GM18907 (cell line): ENCODE results near the gene UBE3D.
"Not testable (repeated sequence)": the region's sequence is repeated elsewhere in the genome, so short reads cannot be mapped to it uniquely, and the experiment has no call there.

ENCODE experiments used
- ATAC-seq: cut with Tn5 transposase; IDR thresholded peaks from one replicate; pipeline ENCODE4 v1.9.1; 2021; ENCODE audit warnings: mild to moderate bottlenecking, moderate library complexity; ENCODE audit not compliant: unreplicated experiment

The UBE3D gene

GRCh38 chr6:82878812-82879211 lies 186.8 kb downstream of the UBE3D start:
- no peak for ATAC-seq

GRCh38 chr6:82877213-82878195 lies 188.1 kb downstream of the UBE3D start:
- no peak for ATAC-seq

DNA sequence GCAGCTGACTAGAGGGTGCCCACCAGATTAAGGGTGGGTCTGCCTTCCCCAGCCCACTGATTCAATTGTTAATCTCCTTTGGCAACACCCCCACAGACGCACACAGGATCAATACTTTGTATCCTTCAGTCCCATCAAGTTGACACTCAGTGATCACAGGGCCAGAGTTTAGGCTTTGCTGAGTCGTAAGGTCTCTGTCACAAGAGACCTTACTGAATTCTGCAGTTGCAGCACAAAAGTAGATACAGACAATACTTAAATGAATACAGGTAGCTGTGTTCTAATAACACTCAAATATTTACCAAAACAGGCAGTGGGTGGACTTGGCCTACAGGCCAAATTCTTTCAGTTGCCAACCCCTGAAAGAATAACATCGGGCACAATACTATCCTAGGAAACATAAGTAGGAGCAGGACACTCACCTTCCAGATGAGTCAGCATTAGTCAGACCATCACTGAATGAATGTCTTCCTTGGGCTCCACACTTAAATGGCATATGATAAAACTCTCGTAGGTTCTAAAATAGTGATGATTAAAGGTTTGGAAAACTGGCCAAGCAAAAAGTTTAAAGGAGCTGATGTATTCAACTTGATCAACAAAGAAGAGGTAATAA lies 190.0 kb downstream of the UBE3D start:
- ATAC-seq, result no peak

- ATAC-seq, result no peak
Measured at GRCh38 chr6:82874867-82875266, 190.8 kb downstream of the UBE3D start.

- ATAC-seq, result no peak
Measured at GRCh38 chr6:82872185-82872584, 193.5 kb downstream of the UBE3D start.

- ATAC-seq, result no peak
Measured at GRCh38 chr6:82870582-82871172, 195.0 kb downstream of the UBE3D start.

GRCh38 chr6:82869493-82869892 lies 196.1 kb downstream of the UBE3D start:
- no peak for ATAC-seq

- ATAC-seq, result no peak
Measured at GRCh38 chr6:82867946-82868345, 197.7 kb downstream of the UBE3D start.

- no peak for ATAC-seq
Measured at GRCh38 chr6:82866446-82866845, 199.2 kb downstream of the UBE3D start.

DNA sequence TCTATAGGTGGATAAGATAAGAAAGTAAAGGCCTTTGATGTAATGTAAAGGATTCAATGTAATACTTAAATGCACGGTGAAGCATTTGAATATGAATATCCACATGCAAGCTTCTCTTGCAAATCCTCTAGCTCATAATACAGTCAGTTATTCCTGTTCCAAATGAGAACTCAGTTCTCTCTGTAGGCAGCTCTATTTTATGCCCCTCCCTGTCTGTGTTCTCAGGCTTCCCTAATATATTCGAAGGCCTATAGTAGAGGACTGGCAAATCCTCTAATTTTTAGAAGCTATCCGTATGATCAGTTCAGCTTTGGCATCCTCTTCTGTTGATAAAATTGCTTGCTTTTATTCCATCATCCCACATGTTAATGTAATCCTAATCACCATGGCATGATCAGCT lies 200.2 kb downstream of the UBE3D start:
- no peak for ATAC-seq

GRCh38 chr6:82863781-82864180 lies 201.9 kb downstream of the UBE3D start:
- no peak for ATAC-seq

GRCh38 chr6:82862543-82862942 lies 203.1 kb downstream of the UBE3D start:
- ATAC-seq, result no peak

DNA sequence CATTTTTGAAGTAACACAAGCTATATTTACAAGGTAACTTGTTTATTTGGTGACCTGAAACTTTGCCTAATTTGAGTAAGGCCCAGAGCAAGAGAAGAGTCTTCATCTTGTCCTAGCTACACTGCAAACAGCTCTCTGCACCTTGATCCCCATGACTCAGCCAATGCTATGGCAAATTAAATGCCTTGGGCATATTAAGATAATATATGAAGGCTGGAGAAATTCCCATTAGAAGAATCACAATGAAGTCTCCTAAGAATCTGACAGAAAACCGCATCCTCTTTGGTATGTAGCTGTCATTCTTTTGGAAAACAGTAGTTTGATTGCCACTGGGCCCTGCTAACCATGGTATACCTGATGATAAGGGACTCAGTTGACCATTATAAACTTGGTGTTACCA lies 204.5 kb downstream of the UBE3D start:
- no peak for ATAC-seq

- not testable (repeated sequence) for ATAC-seq
Measured at GRCh38 chr6:82856077-82856476, 209.6 kb downstream of the UBE3D start.

GRCh38 chr6:82852904-82853303 lies 212.7 kb downstream of the UBE3D start:
- ATAC-seq, result not testable (repeated sequence)

DNA sequence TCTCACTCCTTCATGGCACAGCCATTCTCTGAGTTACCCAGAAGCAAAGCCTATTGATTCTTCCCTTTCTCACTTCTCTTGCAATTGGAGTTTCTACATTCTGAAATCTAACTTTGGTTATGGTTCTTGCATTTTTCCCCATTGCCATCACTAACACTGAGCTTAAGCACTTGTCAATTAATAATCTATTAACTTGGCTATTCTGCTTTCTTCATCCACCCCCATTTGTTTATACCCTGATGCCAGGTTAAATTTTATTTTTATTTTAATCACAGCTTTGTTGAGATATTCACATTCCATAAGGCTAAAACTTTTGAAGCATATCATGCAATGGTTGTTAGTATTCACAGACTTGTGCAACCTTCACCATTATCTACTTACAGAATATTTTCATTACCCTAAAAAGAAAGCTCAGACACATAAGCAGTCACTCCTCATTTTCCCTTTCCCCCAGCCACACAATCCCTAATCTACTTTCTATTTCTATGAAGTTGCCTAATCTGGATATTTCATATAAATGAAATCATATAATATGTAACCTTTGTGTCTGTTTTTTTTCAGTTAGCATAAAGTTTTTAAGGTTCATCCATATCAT lies 222.3 kb downstream of the UBE3D start:
- ATAC-seq, result no peak

- ATAC-seq, result no peak
Measured at GRCh38 chr6:82842721-82843120, 222.9 kb downstream of the UBE3D start.
